Measurements from ENCODE around the gene HTR2C. TPM values are rescaled to one million over a fixed set of nuclear protein-coding genes. Genes with fewer than 3 reads are reported as not detected.

Gene HTR2C
- total and polyA plus RNA-seq, 2 of the 4 experiments (the other 2 are of a cell fraction), result not detected

DNA sequence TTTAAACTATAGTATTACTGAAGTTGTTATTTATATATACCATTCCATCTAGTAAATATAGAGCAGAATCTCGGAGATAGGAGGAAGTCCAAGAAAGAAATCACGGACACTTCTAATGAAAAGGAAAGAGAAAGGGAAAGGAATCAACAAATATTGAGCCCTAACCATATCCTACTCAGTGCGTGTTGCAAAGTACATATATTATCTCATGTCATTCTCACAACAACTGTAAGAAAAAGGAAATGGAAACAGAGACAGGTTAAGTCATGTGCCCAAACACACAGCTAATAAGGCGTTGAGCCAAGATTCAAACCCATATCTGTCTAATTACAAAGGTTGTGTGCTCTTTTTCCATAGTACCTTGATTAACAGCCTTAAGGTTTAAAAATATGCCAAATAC lies 16.0 kb downstream of the HTR2C start:
- no peak overlapping the region for H2BK20ac ChIP-seq (ENCODE audit: low read depth, low read length)
- H2BK5ac ChIP-seq (ENCODE audit: low read depth, low read length, poor library complexity, severe bottlenecking), result no peak overlapping the region
- no peak overlapping the region for H4K91ac ChIP-seq (ENCODE audit: insufficient read depth, low read depth, low read length)
- in situ Hi-C loops (cut with MboI; ENCODE audit: low sequenced_read_pairs), result loop anchor here (25.0 kb wide), 1 partner anchor 537 kb away; no protein-coding TSS in a partner anchor
- no peak overlapping the region for H3K9ac ChIP-seq (ENCODE audit: low read depth, low read length)
- no peaks in the 10 kb centered on the region for H3K36me3 ChIP-seq (ENCODE audit: control insufficient read depth, insufficient read depth, low read length)
- H4K5ac ChIP-seq (ENCODE audit: low read depth, low read length), result no peak overlapping the region
- no peak overlapping the region for H3K18ac ChIP-seq (ENCODE audit: low read depth, low read length)
- H3K4me3 ChIP-seq (ENCODE audit: insufficient read depth, low read depth, low read length), result no peak overlapping the region
- H3K4me1 ChIP-seq (ENCODE audit: control insufficient read depth, insufficient read depth, low read length), result no peaks in the 10 kb centered on the region
- H4K20me1 ChIP-seq (ENCODE audit: insufficient read depth, low read length), result no peaks in the 10 kb centered on the region
- H3K4ac ChIP-seq (ENCODE audit: low read depth, low read length), result no peak overlapping the region
- dilution Hi-C loops (cut with HindIII; ENCODE audit: low sequenced_read_pairs, unreplicated experiment), result no loop called here
- H3K27ac ChIP-seq (ENCODE audit: insufficient read depth, low read length), result no peak overlapping the region
- H3K14ac ChIP-seq (replicated peaks; ENCODE audit: low read depth, low read length), result no peak overlapping the region
- no CpG with 5 or more reads among the region's 4 CpGs for WGBS, 2 experiments (ENCODE audit: extremely low coverage in 2 of 2, insufficient read length in 1 of 2)
- intact Hi-C loops (cut with micrococcal nuclease), result loop anchor here (5.0 kb wide), 1 partner anchor 128 kb away; no protein-coding TSS in a partner anchor
- H3K9me3 ChIP-seq (ENCODE audit: control insufficient read depth, insufficient read depth, low read length), result no peaks in the 10 kb centered on the region
- TF ChIP-seq CHD1 (IDR thresholded peaks at IDR 0.05; ENCODE audit: low read depth, low read length), result no peak
- TF ChIP-seq, protein P1, sequence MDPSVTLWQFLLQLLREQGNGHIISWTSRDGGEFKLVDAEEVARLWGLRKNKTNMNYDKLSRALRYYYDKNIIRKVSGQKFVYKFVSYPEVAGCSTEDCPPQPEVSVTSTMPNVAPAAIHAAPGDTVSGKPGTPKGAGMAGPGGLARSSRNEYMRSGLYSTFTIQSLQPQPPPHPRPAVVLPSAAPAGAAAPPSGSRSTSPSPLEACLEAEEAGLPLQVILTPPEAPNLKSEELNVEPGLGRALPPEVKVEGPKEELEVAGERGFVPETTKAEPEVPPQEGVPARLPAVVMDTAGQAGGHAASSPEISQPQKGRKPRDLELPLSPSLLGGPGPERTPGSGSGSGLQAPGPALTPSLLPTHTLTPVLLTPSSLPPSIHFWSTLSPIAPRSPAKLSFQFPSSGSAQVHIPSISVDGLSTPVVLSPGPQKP (IDR thresholded peaks at IDR 0.05; ENCODE audit: borderline replicate concordance, low read depth, low read length), result no peak
- TF ChIP-seq RFX5 (IDR thresholded peaks at IDR 0.05; ENCODE audit: low read depth, low read length), result no peak
- TF ChIP-seq POLR2A (IDR thresholded peaks at IDR 0.05; ENCODE audit: low read depth, low read length), result no peak
- no peak for TF ChIP-seq SMC3 (IDR thresholded peaks at IDR 0.05; ENCODE audit: low read depth, low read length)
- TF ChIP-seq, protein P2, sequence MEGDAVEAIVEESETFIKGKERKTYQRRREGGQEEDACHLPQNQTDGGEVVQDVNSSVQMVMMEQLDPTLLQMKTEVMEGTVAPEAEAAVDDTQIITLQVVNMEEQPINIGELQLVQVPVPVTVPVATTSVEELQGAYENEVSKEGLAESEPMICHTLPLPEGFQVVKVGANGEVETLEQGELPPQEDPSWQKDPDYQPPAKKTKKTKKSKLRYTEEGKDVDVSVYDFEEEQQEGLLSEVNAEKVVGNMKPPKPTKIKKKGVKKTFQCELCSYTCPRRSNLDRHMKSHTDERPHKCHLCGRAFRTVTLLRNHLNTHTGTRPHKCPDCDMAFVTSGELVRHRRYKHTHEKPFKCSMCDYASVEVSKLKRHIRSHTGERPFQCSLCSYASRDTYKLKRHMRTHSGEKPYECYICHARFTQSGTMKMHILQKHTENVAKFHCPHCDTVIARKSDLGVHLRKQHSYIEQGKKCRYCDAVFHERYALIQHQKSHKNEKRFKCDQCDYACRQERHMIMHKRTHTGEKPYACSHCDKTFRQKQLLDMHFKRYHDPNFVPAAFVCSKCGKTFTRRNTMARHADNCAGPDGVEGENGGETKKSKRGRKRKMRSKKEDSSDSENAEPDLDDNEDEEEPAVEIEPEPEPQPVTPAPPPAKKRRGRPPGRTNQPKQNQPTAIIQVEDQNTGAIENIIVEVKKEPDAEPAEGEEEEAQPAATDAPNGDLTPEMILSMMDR (conservative IDR thresholded peaks at IDR 0.05; ENCODE audit: low read depth, low read length), result no peak
- no peak for TF ChIP-seq FOS (IDR thresholded peaks at IDR 0.05; ENCODE audit: low read depth, low read length)
- TF ChIP-seq MAZ (IDR thresholded peaks at IDR 0.05; ENCODE audit: borderline replicate concordance, low read depth, low read length), result no peak
- no peak for TF ChIP-seq MAFK (IDR thresholded peaks at IDR 0.05; ENCODE audit: low read depth, low read length)
- no peak for TF ChIP-seq RCOR1 (IDR thresholded peaks at IDR 0.05; ENCODE audit: insufficient replicate concordance, low read length)
- no peak for TF ChIP-seq BHLHE40 (IDR thresholded peaks at IDR 0.05; ENCODE audit: low read depth, low read length)
- TF ChIP-seq CEBPB (IDR thresholded peaks at IDR 0.05; ENCODE audit: low read depth, low read length), result no peak
- TF ChIP-seq RAD21 (IDR thresholded peaks at IDR 0.05; ENCODE audit: low read length), result no peak
- TF ChIP-seq, protein P3, sequence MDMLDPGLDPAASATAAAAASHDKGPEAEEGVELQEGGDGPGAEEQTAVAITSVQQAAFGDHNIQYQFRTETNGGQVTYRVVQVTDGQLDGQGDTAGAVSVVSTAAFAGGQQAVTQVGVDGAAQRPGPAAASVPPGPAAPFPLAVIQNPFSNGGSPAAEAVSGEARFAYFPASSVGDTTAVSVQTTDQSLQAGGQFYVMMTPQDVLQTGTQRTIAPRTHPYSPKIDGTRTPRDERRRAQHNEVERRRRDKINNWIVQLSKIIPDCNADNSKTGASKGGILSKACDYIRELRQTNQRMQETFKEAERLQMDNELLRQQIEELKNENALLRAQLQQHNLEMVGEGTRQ (IDR thresholded peaks at IDR 0.05; ENCODE audit: low read depth, low read length), result no peak
- TF ChIP-seq NFE2L2 (IDR thresholded peaks at IDR 0.05; ENCODE audit: low read depth, low read length), result no peak
- no peak for TF ChIP-seq MXI1 (IDR thresholded peaks at IDR 0.05; ENCODE audit: borderline replicate concordance, low read depth, low read length)
- no TSS peak for BruUV-seq (replicated peaks)
- H3K56ac ChIP-seq (ENCODE audit: extremely low read depth, insufficient read depth, low read length), result no peak overlapping the region
- H4K8ac ChIP-seq (ENCODE audit: low read depth in 2 of 2, low read length in 2 of 2), result no peak overlapping the region
- H3K23ac ChIP-seq (ENCODE audit: low read depth, low read length), result no peak overlapping the region
- no peaks in the 10 kb centered on the region for H3K27me3 ChIP-seq (ENCODE audit: control insufficient read depth, insufficient read depth, low read length)
- no peaks in the 10 kb centered on the region for H3K79me1 ChIP-seq (ENCODE audit: low read depth in 1 of 2, low read length in 2 of 2)
- H2BK120ac ChIP-seq (ENCODE audit: low read depth, low read length), result no peak overlapping the region
- no peak overlapping the region for H2AFZ ChIP-seq (replicated peaks; ENCODE audit: low read length, poor library complexity)
- CTCF ChIA-PET, result no interaction called here
- H3K4me2 ChIP-seq (ENCODE audit: low read depth, low read length), result no peak overlapping the region
- H2AK5ac ChIP-seq (ENCODE audit: low read depth, low read length), result no peak overlapping the region
- DNase-seq, result no peak
- H2BK15ac ChIP-seq (ENCODE audit: low read depth, low read length), result no peak overlapping the region
- POLR2A ChIA-PET (ENCODE audit: unreplicated experiment), result no interaction called here
- no peak for ATAC-seq (ENCODE audit: low read depth)
- H2AK9ac ChIP-seq (replicated peaks; ENCODE audit: low read depth, low read length, poor library complexity), result no peak overlapping the region
- H3K9me1 ChIP-seq (ENCODE audit: insufficient read depth, low read length), result no peaks in the 10 kb centered on the region
